Measurements from ENCODE around the gene CDAN1.

Gene CDAN1

GRCh38 chr15:42712584-42712983 is 24.3 kb downstream of the CDAN1 start:
- no peak overlapping the region for H3K9ac ChIP-seq (ENCODE audit: low read length)
- no peak overlapping the region for H3K27ac ChIP-seq (ENCODE audit: low read depth, low read length)
- no peaks in the 10 kb centered on the region for H3K27me3 ChIP-seq (ENCODE audit: low read length)
- no peak overlapping the region for H3K4me3 ChIP-seq (ENCODE audit: insufficient read depth, low read length, poor library complexity, severe bottlenecking)
- no peaks in the 10 kb centered on the region for H3K79me2 ChIP-seq (ENCODE audit: insufficient read depth, low read length)
- H4K20me1 ChIP-seq (ENCODE audit: low read depth, low read length): no peaks in the 10 kb centered on the region
- H3F3A ChIP-seq (ENCODE audit: insufficient read depth): no peaks in the 10 kb centered on the region; the same call in 1 of the 2 replicates
- no peaks in the 10 kb centered on the region for H3K9me3 ChIP-seq (ENCODE audit: insufficient read depth, low read length)
- no peak overlapping the region for H3K4me2 ChIP-seq (ENCODE audit: low read depth, low read length, poor library complexity, severe bottlenecking)
- TF ChIP-seq CTCF (IDR thresholded peaks at IDR 0.05; ENCODE audit: insufficient read depth, low read length, poor library complexity, severe bottlenecking) (no peak), EZH2phosphoT487 (conservative IDR thresholded peaks at IDR 0.05; ENCODE audit: low read length) (no peak)
- no peaks in the 10 kb centered on the region for H3K9me2 ChIP-seq (replicated peaks; ENCODE audit: insufficient read depth, low read length)
- H2AFZ ChIP-seq (ENCODE audit: low read depth, low read length, severe bottlenecking): no peak overlapping the region
- no peaks in the 10 kb centered on the region for H3K36me3 ChIP-seq (ENCODE audit: low read length)

DNA sequence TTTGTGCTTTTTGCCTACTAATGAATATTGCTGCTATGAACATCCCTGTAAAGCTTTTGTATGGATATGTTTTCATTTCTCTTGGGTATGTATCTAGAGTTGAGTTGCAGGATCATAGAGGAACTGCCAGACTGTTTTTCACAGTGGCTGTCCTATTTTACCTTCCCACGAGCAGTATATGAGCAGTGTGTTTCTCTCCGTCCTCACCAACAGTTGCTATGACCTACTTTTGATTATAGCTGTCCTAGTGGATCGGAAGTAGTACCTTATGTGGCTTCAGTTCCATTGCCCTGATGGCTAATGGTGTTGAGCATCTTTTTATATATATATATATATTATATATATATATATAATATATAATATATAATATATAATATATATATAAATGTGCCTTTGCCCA is 25.2 kb downstream of the CDAN1 start:
- Histone ChIP-seq H3K4me2 (ENCODE audit: low read depth, low read length, poor library complexity, severe bottlenecking) (no peak overlapping the region), H3K9me3 (ENCODE audit: insufficient read depth, low read length) (no peaks in the 10 kb centered on the region), H3K4me3 (ENCODE audit: insufficient read depth, low read length, poor library complexity, severe bottlenecking) (no peak overlapping the region), H3K9ac (ENCODE audit: low read length) (no peak overlapping the region), H2AFZ (ENCODE audit: low read depth, low read length, severe bottlenecking) (no peak overlapping the region), H3F3A (ENCODE audit: insufficient read depth) (no peaks in the 10 kb centered on the region; the same call in 1 of the 2 replicates), H3K9me2 (replicated peaks; ENCODE audit: insufficient read depth, low read length) (no peaks in the 10 kb centered on the region), H3K36me3 (ENCODE audit: low read length) (no peaks in the 10 kb centered on the region; the same call in 1 of the 2 replicates), H4K20me1 (ENCODE audit: low read depth, low read length) (no peaks in the 10 kb centered on the region), H3K79me2 (ENCODE audit: insufficient read depth, low read length) (no peaks in the 10 kb centered on the region), H3K27me3 (ENCODE audit: low read length) (no peaks in the 10 kb centered on the region), H3K27ac (ENCODE audit: low read depth, low read length) (no peak overlapping the region)
- TF ChIP-seq EZH2phosphoT487 (conservative IDR thresholded peaks at IDR 0.05; ENCODE audit: low read length) (no peak), CTCF (IDR thresholded peaks at IDR 0.05; ENCODE audit: insufficient read depth, low read length, poor library complexity, severe bottlenecking) (no peak)

DNA sequence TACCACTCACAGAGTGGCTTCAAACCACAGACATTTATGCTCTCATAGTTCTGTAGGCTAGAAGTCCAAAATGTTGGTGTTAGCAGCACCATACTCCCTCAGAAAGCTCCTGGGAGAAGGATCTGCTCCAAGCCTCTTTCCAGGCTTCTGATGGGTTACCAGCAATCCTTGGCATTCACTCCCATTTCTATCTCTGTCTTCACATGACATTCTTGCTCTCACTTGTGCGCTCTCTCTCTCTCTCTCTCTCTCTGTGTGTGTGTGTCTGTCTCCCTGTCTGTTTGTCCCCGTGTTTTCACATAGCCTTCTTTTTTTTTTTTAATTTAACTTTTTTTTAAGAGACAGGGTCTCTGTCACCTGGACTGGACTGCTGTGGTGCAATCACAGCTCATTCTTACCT is 26.3 kb downstream of the CDAN1 start:
- Histone ChIP-seq H3F3A (ENCODE audit: insufficient read depth) (no peaks in the 10 kb centered on the region; the same call in 1 of the 2 replicates), H3K9me2 (replicated peaks; ENCODE audit: insufficient read depth, low read length) (no peaks in the 10 kb centered on the region), H3K4me3 (ENCODE audit: insufficient read depth, low read length, poor library complexity, severe bottlenecking) (no peak overlapping the region), H3K36me3 (ENCODE audit: low read length) (no peaks in the 10 kb centered on the region; the same call in 1 of the 2 replicates), H3K79me2 (ENCODE audit: insufficient read depth, low read length) (no peaks in the 10 kb centered on the region), H3K9me3 (ENCODE audit: insufficient read depth, low read length) (no peaks in the 10 kb centered on the region), H4K20me1 (ENCODE audit: low read depth, low read length) (no peaks in the 10 kb centered on the region), H3K27me3 (ENCODE audit: low read length) (no peaks in the 10 kb centered on the region), H3K9ac (ENCODE audit: low read length) (no peak overlapping the region), H2AFZ (ENCODE audit: low read depth, low read length, severe bottlenecking) (no peak overlapping the region), H3K27ac (ENCODE audit: low read depth, low read length) (no peak overlapping the region), H3K4me2 (ENCODE audit: low read depth, low read length, poor library complexity, severe bottlenecking) (no peak overlapping the region)
- no peak for TF ChIP-seq EZH2phosphoT487 (conservative IDR thresholded peaks at IDR 0.05; ENCODE audit: low read length)
- no peak for TF ChIP-seq CTCF (IDR thresholded peaks at IDR 0.05; ENCODE audit: insufficient read depth, low read length, poor library complexity, severe bottlenecking)
